H7 (cell line): ENCODE results near the gene ADAM19. TPM values are rescaled to one million over a fixed set of nuclear protein-coding genes. Genes with fewer than 3 reads are reported as not detected.

ENCODE experiments used
- DNase-seq: peaks from one replicate; pipeline ENCODE4 v3.0.0; 2012
- H3K27me3 ChIP-seq: 2 replicates; pipeline ENCODE4 v1.6.0; 2011; ENCODE audit warnings: mild to moderate bottlenecking, low read length; ENCODE audit not compliant: control insufficient read depth, insufficient read depth
- H3K36me3 ChIP-seq: replicated peaks from 2 replicates; pipeline ENCODE4 v1.5.1; 2011; ENCODE audit warnings: low read length; ENCODE audit not compliant: control insufficient read depth, insufficient read depth
- H3K4me3 ChIP-seq: 2 replicates; pipeline ENCODE4 v1.5.1; 2011; ENCODE audit warnings: low read depth, mild to moderate bottlenecking, control low read depth, low read length, moderate library complexity; ENCODE audit not compliant: insufficient read depth
- total RNA-seq: library from RNA; depleted of rRNA; stranded (reverse); fragments of >200 nt; shearing (Covaris generic); gene quantifications from 2 replicates; pipeline ENCODE4 v1.2.3, GENCODE V29; 2014

Gene ADAM19
- total RNA-seq, 1 experiment from 2014 or later: 53.1 TPM

DNA sequence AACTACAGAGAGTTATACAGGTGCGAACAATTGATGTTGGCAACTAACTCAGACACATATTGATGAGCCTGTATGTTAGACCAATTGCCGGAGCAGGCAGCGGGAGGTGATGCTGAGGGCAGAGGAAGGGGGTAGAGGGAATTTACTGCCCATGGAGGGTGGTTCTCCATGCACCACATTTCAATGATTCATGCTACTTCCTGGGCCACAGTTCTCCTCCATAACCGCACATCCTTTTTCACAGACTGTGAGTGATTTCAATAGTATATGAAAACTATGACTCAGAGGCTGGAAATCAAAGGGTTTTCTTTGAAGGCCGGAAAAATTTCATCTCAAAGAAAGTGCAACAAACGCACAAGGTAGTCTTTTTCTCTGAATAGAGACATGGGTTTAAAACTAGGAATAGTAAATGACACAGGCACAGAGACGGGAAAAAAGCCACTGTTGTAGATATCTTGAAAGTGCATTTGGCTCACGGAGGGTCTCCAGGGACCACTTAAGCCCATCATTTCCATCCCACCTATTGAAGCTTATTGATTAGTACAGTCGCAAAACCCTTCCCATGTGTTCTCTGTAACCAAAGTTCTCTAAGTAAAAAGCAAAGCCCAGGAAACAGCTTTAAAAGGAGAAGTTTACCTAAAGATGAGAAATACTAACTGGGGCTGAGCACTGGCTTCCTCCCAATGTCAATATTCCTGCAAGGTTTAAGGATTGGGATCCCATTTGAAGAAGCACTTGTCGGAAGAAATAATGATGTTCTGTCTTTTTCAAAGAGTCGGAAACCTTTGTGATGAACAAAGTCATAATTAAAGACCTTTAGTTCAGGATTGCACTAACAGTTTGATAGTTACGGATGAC, 28.0 kb upstream of the ADAM19 start:
- Histone ChIP-seq H3K4me3 (no peak overlapping the region), H3K27me3 (no peaks in the 10 kb centered on the region), H3K36me3 (no peaks in the 10 kb centered on the region)
- no peak for DNase-seq

DNA sequence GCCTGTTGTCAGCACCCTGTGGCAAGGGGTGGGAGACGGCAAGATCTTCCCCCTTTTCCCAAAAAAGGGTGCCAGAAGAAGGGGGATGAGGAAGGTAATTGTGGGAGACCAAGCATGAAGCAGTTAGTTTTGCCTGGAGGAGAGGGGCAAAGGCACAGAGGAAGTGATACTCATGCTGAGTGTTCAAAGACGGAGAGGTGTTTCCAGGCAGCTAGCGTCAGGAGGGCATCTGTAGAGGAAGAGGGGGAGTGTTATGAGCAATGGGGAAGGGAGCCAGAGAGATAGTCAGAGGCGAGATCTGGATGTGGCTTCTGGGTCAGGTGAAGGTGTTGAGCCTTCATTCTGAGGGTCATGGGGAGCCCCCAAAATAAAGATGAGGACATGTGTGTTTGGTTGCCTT, 26.9 kb upstream of the ADAM19 start:
- DNase-seq: no peak
- H3K36me3 ChIP-seq: no peaks in the 10 kb centered on the region
- H3K27me3 ChIP-seq: no peaks in the 10 kb centered on the region
- no peak overlapping the region for H3K4me3 ChIP-seq

DNA sequence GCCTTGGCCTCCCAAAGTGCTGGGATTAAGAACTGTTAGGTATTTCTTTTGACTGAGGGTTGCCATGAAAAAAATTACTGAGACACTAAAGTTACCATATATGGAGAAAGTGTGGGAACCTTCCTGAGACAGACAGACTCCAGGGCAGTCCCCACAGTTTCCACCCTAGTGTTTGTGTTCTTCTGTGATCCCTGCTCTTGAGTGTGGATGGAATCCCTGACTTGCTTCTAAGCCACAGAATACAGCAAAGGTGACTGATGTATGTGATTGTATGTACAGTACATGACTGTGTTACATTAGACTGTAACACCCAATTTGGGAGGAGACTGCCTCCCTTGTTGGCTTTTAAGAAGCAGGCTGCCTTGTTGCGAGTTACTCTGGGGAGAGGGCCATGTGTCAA, 24.7 kb upstream of the ADAM19 start:
- DNase-seq: no peak
- H3K4me3 ChIP-seq: no peak overlapping the region
- no peaks in the 10 kb centered on the region for H3K36me3 ChIP-seq
- no peaks in the 10 kb centered on the region for H3K27me3 ChIP-seq

DNA sequence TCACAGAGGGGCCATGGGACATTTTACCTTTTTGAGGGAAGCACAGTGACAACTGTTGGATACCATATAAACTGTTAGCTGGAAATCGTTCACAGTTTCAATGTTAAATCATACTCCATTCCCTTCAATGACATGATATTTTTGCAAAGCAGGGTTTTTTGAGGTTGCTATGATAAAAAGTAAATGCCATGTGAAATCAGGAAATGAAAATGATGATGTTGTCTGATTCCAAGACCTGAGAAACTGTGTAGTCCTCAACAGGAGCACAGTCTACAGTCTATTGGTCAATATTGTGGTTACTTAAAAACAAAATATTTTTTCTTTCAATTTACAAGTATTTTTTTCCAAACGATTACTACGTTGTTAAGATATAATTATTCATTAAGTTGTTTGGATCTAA, 24.0 kb upstream of the ADAM19 start:
- H3K4me3 ChIP-seq: no peak overlapping the region
- H3K36me3 ChIP-seq: no peaks in the 10 kb centered on the region
- no peaks in the 10 kb centered on the region for H3K27me3 ChIP-seq
- no peak for DNase-seq

DNA sequence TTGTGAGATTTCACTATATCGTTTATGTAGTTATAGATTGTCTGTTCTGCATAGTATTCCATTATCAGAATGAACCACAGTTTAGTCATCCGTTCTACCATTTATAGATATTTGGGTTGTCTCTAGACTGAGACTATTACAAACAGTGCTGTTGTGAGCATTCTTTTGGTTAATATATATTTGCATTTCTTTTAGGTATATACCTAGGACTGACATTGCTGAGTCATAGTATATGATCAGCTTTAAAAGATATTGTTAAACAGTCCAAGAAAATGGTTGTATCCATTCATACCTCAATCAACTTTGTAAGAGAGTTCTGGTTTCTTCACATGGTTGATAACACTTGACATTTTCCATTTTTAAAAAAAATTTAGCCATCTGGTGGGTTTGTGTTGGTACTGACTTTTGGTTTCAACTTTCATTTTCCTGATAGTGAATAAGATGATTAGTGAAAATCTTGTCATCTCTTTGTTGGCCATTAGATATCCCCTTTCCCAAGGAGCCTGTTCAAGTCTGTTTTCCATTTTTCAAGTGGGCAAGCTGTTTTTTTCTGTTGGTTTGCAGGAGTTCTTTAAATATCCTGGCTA, 22.9 kb upstream of the ADAM19 start:
- no peaks in the 10 kb centered on the region for H3K27me3 ChIP-seq
- DNase-seq: no peak
- no peak overlapping the region for H3K4me3 ChIP-seq
- no peaks in the 10 kb centered on the region for H3K36me3 ChIP-seq

DNA sequence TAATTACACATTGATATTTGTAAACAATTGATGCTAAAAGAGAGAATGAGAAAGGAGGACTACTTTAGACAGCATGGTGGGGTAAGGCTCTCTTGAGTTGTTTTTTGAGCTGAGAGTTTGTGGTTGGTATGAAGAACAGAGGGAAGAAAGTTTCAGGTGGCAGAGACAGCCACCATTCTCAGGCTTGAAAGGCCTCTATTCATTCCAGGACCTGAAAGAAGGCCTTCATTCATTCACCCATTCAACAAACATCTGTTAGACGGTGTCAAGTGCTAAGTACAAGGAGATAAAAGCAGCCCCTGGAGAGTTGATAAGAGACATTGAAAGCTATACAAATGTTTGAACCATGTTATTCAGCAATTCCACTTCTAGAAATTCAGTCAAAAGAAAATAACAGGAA, 21.7 kb upstream of the ADAM19 start:
- Histone ChIP-seq H3K36me3 (no peaks in the 10 kb centered on the region), H3K27me3 (no peaks in the 10 kb centered on the region), H3K4me3 (no peak overlapping the region)
- DNase-seq: no peak

DNA sequence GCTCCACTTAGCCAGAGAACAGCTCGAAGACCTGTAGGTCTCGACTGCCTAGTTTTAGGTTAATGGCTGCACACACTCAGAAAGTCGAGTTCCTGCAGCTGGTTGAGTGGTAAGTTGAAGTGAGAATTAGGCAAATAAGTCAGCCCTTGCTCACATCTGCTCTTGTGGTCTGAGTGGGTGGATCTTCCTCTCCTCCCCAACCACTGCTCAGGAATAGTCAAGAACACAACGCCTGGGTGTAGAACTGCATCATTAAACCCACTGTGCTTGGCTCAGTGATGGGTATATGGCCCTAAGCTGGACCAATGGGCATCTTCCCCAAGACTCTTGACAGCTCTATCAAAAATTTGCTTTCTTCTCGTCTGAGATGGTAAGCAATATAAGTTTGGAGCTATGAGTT, 20.9 kb upstream of the ADAM19 start:
- Histone ChIP-seq H3K27me3 (no peaks in the 10 kb centered on the region), H3K36me3 (no peaks in the 10 kb centered on the region), H3K4me3 (no peak overlapping the region)
- DNase-seq: no peak

DNA sequence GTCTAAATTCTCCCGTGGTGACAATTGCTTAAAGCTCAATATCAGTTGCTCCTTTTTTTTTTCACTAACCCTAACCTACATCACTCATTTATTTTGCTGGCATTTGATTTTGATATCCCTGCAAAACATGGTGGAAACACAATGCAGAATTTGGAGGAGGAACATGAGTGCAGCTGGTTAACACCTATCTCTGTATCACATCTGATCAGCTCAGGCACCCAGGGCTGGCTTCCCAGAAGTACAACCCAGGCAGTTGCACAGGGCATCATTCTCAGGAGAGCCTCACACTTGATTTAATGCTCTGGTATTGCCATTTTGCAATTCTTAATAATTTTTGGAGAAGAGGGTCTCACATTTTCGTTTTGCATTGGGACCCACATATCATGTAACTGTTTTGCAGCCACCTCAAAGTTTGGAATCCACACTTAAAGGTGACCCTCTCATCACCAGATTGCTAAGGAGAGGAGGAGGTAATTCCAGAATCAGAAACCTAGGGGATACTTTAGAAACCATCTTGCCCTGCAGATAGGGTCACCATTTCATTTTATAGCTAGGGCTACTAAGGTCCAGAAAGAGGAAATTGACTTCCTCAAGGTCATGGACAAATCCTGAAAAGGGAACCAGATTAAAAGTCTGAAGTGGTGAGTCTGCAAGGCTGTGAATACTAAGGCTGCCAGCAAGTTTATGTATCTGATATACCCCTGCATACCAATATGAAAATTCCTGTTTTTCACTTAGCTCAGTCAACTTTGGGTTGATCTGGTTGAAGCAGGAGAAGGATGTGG, 19.3 kb upstream of the ADAM19 start:
- Histone ChIP-seq H3K4me3 (no peak overlapping the region), H3K36me3 (no peaks in the 10 kb centered on the region), H3K27me3 (no peaks in the 10 kb centered on the region)
- DNase-seq: no peak

DNA sequence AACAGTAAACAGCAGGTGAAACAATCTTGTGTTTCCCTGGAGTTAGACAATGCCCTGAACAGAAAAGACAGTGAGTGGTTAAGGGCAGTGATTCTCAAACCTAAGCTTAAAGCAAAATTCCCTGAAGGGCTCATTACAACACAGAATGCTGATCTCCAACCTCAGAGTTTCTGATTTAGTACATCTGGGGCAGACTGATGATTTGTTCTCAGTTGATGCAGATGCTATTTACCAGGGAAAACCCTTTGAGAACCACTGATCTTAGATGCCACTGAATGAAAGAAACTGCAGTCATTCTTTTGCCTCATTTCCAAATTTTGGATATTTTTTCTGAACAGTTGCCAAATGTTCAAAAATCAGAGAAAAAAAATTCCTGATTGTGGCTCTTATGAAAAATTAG, 18.7 kb upstream of the ADAM19 start:
- H3K36me3 ChIP-seq: no peaks in the 10 kb centered on the region
- H3K27me3 ChIP-seq: no peaks in the 10 kb centered on the region
- no peak overlapping the region for H3K4me3 ChIP-seq
- DNase-seq: no peak

DNA sequence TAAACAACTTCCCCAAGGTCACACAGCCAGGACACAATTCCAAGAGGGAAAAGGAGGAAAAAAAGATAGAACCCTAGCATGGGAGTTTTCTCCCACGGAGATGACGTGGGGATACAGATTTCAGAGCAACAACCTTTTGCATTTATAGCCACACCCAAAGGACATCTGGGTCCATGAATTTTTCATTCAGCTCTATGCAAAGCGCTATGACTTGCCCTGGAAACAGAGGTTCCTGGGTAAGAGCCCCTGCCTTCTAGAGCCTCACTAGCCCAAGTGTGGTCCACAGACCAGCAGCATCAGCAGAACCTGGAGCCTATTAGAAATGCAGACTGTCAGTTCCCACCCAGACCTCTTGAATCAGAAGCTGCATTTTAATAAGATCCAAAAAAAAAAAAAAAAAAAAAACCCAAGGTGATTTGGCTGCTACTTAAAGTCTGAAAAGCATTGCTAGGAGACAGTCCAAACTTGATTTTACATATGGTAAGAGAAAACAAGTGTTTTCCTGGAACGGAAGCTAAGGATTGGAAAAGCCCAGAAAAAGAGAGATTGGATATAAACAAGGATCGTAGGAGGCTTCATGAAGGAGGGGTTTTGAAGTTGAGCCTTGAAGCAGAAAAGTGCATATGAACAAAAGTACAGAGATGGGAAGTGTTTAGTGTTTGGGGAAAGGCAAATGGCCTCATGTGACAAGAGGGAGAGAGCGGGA, 17.6 kb upstream of the ADAM19 start:
- H3K36me3 ChIP-seq: no peaks in the 10 kb centered on the region
- no peak for DNase-seq
- no peaks in the 10 kb centered on the region for H3K27me3 ChIP-seq
- no peak overlapping the region for H3K4me3 ChIP-seq

DNA sequence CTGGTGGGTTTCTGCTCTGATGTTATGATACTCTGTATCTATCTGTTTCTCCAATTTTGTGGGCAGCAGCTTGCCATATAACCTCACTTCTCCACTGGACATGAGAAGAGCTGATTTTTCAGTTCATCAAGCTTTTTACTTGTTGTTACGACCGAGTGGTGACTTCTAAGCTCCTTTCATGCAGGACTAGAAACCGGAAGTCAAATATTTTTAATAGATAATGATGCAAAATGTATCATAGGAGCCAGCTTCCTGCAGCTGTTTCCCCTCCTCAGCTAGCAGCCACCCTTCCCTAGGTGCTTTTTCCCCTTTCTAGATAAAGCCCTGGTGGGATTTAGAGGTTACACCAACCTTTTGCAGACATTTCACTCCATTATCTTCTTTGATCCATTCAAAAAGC, 17.0 kb upstream of the ADAM19 start:
- Histone ChIP-seq H3K36me3 (no peaks in the 10 kb centered on the region), H3K27me3 (no peaks in the 10 kb centered on the region), H3K4me3 (no peak overlapping the region)
- DNase-seq: no peak

DNA sequence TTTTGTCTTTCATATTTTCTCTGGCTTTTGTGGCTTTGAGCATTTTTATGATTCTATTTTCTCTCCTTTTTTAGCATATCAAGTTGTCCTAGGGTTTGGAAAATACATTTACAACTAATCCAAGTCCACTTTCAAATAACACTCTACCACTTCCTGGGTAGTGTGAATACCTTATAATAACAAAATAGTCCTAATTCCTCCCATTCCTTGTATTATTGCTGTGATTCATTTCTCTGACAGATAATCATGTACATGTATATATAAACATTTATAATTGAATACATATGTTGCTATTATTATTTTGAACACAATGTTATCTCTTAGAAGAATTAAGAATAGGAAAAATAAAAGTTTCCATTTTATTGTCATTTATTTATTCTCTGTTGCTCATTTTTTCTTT, 14.9 kb upstream of the ADAM19 start:
- Histone ChIP-seq H3K36me3 (no peaks in the 10 kb centered on the region), H3K27me3 (no peaks in the 10 kb centered on the region), H3K4me3 (no peak overlapping the region)
- DNase-seq: no peak

DNA sequence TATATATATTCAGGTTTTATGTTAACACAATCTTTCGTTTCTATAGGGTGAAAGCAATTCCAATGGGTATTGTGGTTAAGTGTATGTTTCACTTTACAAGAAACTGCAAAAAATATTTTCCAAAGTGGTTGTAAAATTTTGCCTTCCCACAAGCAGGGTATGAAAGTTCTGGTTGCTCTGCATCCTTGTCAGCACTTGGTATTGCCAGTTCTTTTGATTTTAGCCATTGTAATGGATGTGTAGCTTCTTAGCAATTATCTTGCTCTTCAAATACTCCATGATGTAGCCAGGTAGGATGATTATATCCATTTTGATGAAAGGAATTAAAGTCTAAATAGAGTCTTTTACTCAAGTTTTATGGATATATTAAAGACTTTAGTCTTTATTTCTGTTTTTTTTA, 9.1 kb upstream of the ADAM19 start:
- no peak for DNase-seq
- Histone ChIP-seq H3K27me3 (no peaks in the 10 kb centered on the region), H3K36me3 (no peaks in the 10 kb centered on the region), H3K4me3 (no peak overlapping the region)

DNA sequence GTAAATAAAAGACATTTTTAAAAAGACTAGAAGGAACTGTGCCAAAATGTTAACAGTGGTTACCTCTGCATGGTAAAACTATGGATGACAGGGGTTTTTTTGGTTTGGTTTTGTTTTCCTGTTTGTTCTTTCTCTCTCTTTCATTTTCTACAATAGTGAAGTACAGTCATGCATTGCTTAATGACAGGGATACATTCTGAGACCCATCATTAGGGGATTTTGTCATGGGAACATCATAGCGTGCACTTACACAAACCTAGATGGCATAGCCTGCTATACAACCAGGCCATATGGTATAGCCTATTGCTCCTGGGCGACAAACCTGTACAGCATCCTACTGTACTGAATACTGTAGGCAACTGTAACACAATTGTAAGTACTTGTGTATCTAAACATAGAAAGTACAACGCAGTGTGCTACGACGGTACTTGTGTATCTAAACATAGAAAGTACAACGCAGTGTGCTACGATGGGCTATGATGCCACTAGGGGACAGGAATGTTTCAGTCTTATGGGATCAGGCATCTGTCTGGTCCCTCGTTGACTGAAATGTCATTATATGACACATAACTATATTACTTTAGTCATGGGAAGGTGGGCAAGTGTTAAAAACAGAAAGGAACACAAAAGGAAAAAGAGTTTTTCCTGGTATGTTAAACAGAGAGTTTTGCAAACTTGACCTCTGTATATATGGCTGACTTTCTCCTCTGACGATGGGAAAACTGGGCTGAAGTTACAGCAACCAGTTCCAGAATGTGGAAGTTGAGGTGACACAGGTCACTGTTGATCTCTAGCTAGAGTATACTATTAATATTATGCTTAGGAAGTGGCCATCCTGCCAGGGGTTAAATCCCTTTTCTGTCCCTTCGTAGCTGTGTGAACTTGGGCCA, 7.4 kb upstream of the ADAM19 start:
- DNase-seq: no peak
- no peak overlapping the region for H3K4me3 ChIP-seq
- no peaks in the 10 kb centered on the region for H3K36me3 ChIP-seq
- no peaks in the 10 kb centered on the region for H3K27me3 ChIP-seq
